Neural cell (in vitro differentiated cells): Measurements from ENCODE around the gene N4BP3. TPM values are rescaled to one million over a fixed set of nuclear protein-coding genes. Genes with fewer than 3 reads are reported as not detected.
A peak's percentile ranks its signal among the peaks of the same experiment; 100 is the strongest.

Experiments
- H2AFZ ChIP-seq: fragments of 200-600, 300-800 bp; sonication (generic), shearing (Covaris generic); 2 replicates; pipeline ENCODE4 v1.6.0; 2014; ENCODE audit warnings: low read depth, mild to moderate bottlenecking, antibody characterized with exemption, low read length, moderate library complexity
- H3F3A ChIP-seq: fragments of 200-600 bp; shearing (Covaris generic); 2 replicates; pipeline ENCODE4 v1.6.1; 2016; ENCODE audit warnings: mild to moderate bottlenecking, moderate library complexity, mixed read lengths, antibody characterized with exemption, low read length; ENCODE audit not compliant: insufficient read depth, poor library complexity, severe bottlenecking
- H3K27ac ChIP-seq: fragments of 200-600, 300-800 bp; sonication (generic), shearing (Covaris generic); 2 replicates; pipeline ENCODE4 v1.5.1; 2014; ENCODE audit warnings: mild to moderate bottlenecking, low read length, moderate library complexity
- H3K27me3 ChIP-seq: fragments of 300-800, 200-600 bp; sonication (generic), shearing (Covaris generic); 2 replicates; pipeline ENCODE4 v1.6.0; 2014; ENCODE audit warnings: mild to moderate bottlenecking, low read depth, low read length, moderate library complexity; ENCODE audit not compliant: insufficient read depth
- H3K36me3 ChIP-seq: fragments of 300-800, 200-600 bp; sonication (generic), shearing (Covaris generic); 2 replicates; pipeline ENCODE4 v1.5.1; 2014; ENCODE audit warnings: mild to moderate bottlenecking, antibody characterized with exemption, low read length, moderate library complexity; ENCODE audit not compliant: insufficient read depth
- H3K4me2 ChIP-seq: fragments of 300-800, 200-600 bp; sonication (generic), shearing (Covaris generic); 2 replicates; pipeline ENCODE4 v1.6.0; 2014; ENCODE audit warnings: mild to moderate bottlenecking, low read length
- H3K4me3 ChIP-seq: fragments of 300-800, 200-600 bp; sonication (generic), shearing (Covaris generic); 2 replicates; pipeline ENCODE4 v1.5.1; 2014; ENCODE audit warnings: mild to moderate bottlenecking, low read length, moderate library complexity
- H3K79me2 ChIP-seq: fragments of 200-600 bp; shearing (Covaris generic); replicated peaks from 2 replicates; pipeline ENCODE4 v1.6.0; 2014; ENCODE audit warnings: mild to moderate bottlenecking, low read length, moderate library complexity; ENCODE audit not compliant: insufficient read depth
- H3K9ac ChIP-seq: fragments of 300-800, 200-600 bp; sonication (generic), shearing (Covaris generic); 2 replicates; pipeline ENCODE4 v1.6.1; 2016; ENCODE audit warnings: mild to moderate bottlenecking, low read length, mixed read lengths
- H3K9me2 ChIP-seq: fragments of 200-600 bp; shearing (Covaris generic); 2 replicates; pipeline ENCODE4 v1.6.1; 2016; ENCODE audit warnings: mild to moderate bottlenecking, low read length, mixed read lengths; ENCODE audit not compliant: insufficient read depth
- H3K9me3 ChIP-seq: fragments of 200-600, 300-800 bp; sonication (generic), shearing (Covaris generic); 2 replicates; pipeline ENCODE4 v1.6.1; 2016; ENCODE audit warnings: mild to moderate bottlenecking, mixed run types, low read length, moderate library complexity, mixed read lengths
- H4K20me1 ChIP-seq: fragments of 200-600 bp; shearing (Covaris generic); 2 replicates; pipeline ENCODE4 v1.6.1; 2016; ENCODE audit warnings: mild to moderate bottlenecking, mixed run types; ENCODE audit not compliant: insufficient read depth
- EP300 ChIP-seq: fragments of 450-650 bp; conservative IDR thresholded peaks from 2 replicates; pipeline ENCODE4 v1.6.1; 2014; ENCODE audit warnings: antibody characterized with exemption, mild to moderate bottlenecking, moderate library complexity; ENCODE audit not compliant: poor library complexity, severe bottlenecking
- MXI1 ChIP-seq: fragments of 450-650 bp; conservative IDR thresholded peaks from 2 replicates; pipeline ENCODE4 v1.6.1; 2014; ENCODE audit warnings: antibody characterized with exemption, mild to moderate bottlenecking; ENCODE audit not compliant: poor library complexity, severe bottlenecking
- POLR2AphosphoS5 ChIP-seq: IDR thresholded peaks from 2 replicates; pipeline ENCODE4 v1.6.1; 2012
- RAD21 ChIP-seq: fragments of 450-650 bp; conservative IDR thresholded peaks from 2 replicates; pipeline ENCODE4 v1.6.1; 2014; ENCODE audit warnings: antibody characterized with exemption, mild to moderate bottlenecking, moderate library complexity
- SMC3 ChIP-seq: fragments of 450-650 bp; conservative IDR thresholded peaks from 2 replicates; pipeline ENCODE4 v1.6.1; 2014; ENCODE audit warnings: antibody characterized with exemption, mild to moderate bottlenecking, moderate library complexity; ENCODE audit not compliant: poor library complexity
- TAF1 ChIP-seq: IDR thresholded peaks from 2 replicates; pipeline ENCODE4 v1.6.1; 2012; ENCODE audit warnings: low read depth
- polyA plus RNA-seq: library from polyadenylated mRNA; depleted of rRNA; stranded (reverse); fragments of >200 nt; gene quantifications from 2 replicates; pipeline ENCODE4 v1.2.3, GENCODE V29; 2014
- TF ChIP-seq, protein P1 (sequence below): fragments of 450-650 bp; IDR thresholded peaks from 2 replicates; pipeline ENCODE4 v1.5.1; 2014; ENCODE audit warnings: antibody characterized with exemption, mild to moderate bottlenecking, moderate library complexity; ENCODE audit not compliant: poor library complexity, severe bottlenecking
- TF ChIP-seq, protein P2 (sequence below): IDR thresholded peaks from 2 replicates; pipeline ENCODE4 v1.6.1; 2012; ENCODE audit warnings: borderline replicate concordance

The N4BP3 gene
- polyA plus RNA-seq, 1 donor from 2014 or later = 4.6 TPM

DNA sequence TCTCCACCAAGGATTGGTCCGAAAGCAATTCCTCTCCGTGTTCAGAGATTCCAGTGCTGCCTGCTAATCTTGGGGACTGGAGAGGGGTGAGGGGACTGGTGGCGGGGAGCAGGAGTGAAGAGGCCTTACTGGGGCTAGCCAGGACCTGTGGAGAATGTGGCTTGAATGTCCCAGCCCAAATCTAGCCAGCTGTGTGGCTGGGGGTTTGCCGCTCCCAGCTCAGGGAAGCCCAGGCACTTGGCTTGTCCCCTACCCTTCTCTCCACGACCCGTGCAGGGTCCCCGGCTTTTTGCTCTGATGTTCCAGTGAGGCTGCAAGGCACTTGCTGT, 2.4 kb downstream of the N4BP3 start:
- no peak overlapping the region for H3K27ac ChIP-seq
- H3K27me3 ChIP-seq = no peaks in the 10 kb centered on the region
- no peak overlapping the region for H2AFZ ChIP-seq
- H3K4me2 ChIP-seq = no peak overlapping the region
- no peaks in the 10 kb centered on the region for H3K36me3 ChIP-seq
- H3K9me2 ChIP-seq = no peaks in the 10 kb centered on the region
- H3K4me3 ChIP-seq = peak overlapping the region; percentile 79
- H3K79me2 ChIP-seq = no peaks in the 10 kb centered on the region
- H3K9me3 ChIP-seq = no peaks in the 10 kb centered on the region
- H3F3A ChIP-seq = no peaks in the 10 kb centered on the region
- TF ChIP-seq, protein P1, sequence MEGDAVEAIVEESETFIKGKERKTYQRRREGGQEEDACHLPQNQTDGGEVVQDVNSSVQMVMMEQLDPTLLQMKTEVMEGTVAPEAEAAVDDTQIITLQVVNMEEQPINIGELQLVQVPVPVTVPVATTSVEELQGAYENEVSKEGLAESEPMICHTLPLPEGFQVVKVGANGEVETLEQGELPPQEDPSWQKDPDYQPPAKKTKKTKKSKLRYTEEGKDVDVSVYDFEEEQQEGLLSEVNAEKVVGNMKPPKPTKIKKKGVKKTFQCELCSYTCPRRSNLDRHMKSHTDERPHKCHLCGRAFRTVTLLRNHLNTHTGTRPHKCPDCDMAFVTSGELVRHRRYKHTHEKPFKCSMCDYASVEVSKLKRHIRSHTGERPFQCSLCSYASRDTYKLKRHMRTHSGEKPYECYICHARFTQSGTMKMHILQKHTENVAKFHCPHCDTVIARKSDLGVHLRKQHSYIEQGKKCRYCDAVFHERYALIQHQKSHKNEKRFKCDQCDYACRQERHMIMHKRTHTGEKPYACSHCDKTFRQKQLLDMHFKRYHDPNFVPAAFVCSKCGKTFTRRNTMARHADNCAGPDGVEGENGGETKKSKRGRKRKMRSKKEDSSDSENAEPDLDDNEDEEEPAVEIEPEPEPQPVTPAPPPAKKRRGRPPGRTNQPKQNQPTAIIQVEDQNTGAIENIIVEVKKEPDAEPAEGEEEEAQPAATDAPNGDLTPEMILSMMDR = no peak
- no peak for TF ChIP-seq RAD21
- TF ChIP-seq MXI1 = no peak
- TF ChIP-seq EP300 = no peak
- no peak for TF ChIP-seq SMC3
- TF ChIP-seq TAF1 = no peak
- TF ChIP-seq, protein P2, sequence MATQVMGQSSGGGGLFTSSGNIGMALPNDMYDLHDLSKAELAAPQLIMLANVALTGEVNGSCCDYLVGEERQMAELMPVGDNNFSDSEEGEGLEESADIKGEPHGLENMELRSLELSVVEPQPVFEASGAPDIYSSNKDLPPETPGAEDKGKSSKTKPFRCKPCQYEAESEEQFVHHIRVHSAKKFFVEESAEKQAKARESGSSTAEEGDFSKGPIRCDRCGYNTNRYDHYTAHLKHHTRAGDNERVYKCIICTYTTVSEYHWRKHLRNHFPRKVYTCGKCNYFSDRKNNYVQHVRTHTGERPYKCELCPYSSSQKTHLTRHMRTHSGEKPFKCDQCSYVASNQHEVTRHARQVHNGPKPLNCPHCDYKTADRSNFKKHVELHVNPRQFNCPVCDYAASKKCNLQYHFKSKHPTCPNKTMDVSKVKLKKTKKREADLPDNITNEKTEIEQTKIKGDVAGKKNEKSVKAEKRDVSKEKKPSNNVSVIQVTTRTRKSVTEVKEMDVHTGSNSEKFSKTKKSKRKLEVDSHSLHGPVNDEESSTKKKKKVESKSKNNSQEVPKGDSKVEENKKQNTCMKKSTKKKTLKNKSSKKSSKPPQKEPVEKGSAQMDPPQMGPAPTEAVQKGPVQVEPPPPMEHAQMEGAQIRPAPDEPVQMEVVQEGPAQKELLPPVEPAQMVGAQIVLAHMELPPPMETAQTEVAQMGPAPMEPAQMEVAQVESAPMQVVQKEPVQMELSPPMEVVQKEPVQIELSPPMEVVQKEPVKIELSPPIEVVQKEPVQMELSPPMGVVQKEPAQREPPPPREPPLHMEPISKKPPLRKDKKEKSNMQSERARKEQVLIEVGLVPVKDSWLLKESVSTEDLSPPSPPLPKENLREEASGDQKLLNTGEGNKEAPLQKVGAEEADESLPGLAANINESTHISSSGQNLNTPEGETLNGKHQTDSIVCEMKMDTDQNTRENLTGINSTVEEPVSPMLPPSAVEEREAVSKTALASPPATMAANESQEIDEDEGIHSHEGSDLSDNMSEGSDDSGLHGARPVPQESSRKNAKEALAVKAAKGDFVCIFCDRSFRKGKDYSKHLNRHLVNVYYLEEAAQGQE = no peak
- H3K9ac ChIP-seq = no peak overlapping the region
- no peaks in the 10 kb centered on the region for H4K20me1 ChIP-seq

DNA sequence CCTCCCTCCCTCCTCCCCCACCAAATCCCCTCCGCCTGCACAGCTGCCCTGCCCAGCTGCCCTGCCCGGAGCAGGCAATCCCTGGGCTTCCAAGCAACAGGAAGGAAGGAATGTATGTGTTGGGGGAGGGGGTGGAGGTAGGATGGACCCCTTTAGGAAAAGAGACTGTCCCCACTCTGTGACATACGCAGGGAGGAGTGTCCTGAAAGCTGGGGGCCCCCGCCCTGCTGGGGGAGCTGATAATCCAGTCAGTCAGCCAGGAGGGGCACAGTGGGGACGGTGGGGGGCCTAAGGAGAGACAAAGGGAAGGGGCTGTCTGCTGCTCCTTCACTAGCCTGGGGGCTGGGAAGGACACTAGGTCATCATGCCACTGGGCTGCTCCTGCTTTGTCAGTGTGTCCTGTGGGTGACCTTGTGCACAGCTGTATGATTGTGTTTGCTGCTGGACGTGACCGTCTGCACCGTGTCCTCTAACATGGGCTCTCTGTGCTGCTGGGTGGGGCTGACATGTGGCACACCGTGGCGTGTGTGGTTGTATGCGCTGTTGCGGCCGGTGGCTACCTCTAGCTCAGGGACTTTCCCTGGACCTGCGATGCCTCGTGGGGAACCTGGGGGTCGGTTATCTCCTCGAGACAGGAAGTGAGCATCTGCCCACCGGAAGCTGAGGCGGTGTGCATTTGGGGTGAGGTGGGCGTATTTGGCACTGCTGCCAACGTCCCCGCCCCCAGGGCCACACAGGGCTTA, 3.0 kb downstream of the N4BP3 start:
- H3K4me2 ChIP-seq = no peak overlapping the region

More for the DNA sequence above, 3.0 kb downstream of the N4BP3 start:
- Histone ChIP-seq H3K9ac (no peak overlapping the region), H2AFZ (no peak overlapping the region), H3K36me3 (no peaks in the 10 kb centered on the region), H3K79me2 (no peaks in the 10 kb centered on the region), H3K9me3 (no peaks in the 10 kb centered on the region), H3K4me3 (peak overlapping the region; percentile 79), H4K20me1 (no peaks in the 10 kb centered on the region), H3K27ac (no peak overlapping the region), H3K9me2 (no peaks in the 10 kb centered on the region), H3F3A (no peaks in the 10 kb centered on the region), H3K27me3 (no peaks in the 10 kb centered on the region)
- TF ChIP-seq, protein P2 = no peak
- TF ChIP-seq, protein P1 = no peak
- TF ChIP-seq RAD21 (no peak), POLR2AphosphoS5 (no peak), EP300 (no peak), MXI1 (no peak), SMC3 (no peak)
